CD8-positive, alpha-beta memory T cell (primary cell): Measurements from ENCODE around the gene LYPD5. TPM values are rescaled to one million over a fixed set of nuclear protein-coding genes. Genes with fewer than 3 reads are reported as not detected.

Experiments used
- CTCF ChIA-PET: fragments of 350-600 bp; sonication (Branson Sonifier 250); formaldehyde crosslinking; loops from one replicate; lab custom pipeline; 2021; ENCODE audit warnings: antibody characterized with exemption; lab: Charles Lee
- POLR2A ChIA-PET: fragments of 350-600 bp; sonication (Branson Sonifier 250); formaldehyde crosslinking; loops from one replicate; lab custom pipeline; 2021; ENCODE audit warnings: antibody characterized with exemption; lab: Charles Lee
- DNase-seq, 5 donors: peaks; one replicate each; pipeline versions ENCODE4 v3.0.0 to v3.0.0-alpha.2; 2020 to 2022; ENCODE audit warnings: mixed read lengths in 1 of 5
- H3K27ac ChIP-seq: one replicate; pipeline ENCODE4 v1.7.0; 2013; ENCODE audit warnings: low read depth, mild to moderate bottlenecking, low read length, moderate library complexity
- H3K27me3 ChIP-seq: 2 replicates; pipeline ENCODE4 v1.7.0; 2013; ENCODE audit warnings: low read length, mild to moderate bottlenecking; ENCODE audit not compliant: insufficient read depth, poor library complexity, severe bottlenecking
- H3K36me3 ChIP-seq: 2 replicates; pipeline ENCODE4 v1.7.0; 2013; ENCODE audit warnings: mild to moderate bottlenecking, low read length, moderate library complexity; ENCODE audit not compliant: insufficient read depth
- H3K4me1 ChIP-seq: 2 replicates; pipeline ENCODE4 v1.7.0; 2013; ENCODE audit warnings: mild to moderate bottlenecking, low read length, moderate library complexity; ENCODE audit not compliant: insufficient read depth
- H3K4me3 ChIP-seq: 2 replicates; pipeline ENCODE4 v1.7.0; 2013; ENCODE audit warnings: mild to moderate bottlenecking, low read length
- H3K9me3 ChIP-seq: 2 replicates; pipeline ENCODE4 v1.7.0; 2013; ENCODE audit warnings: mild to moderate bottlenecking, low read length
- H3K27ac Mint-ChIP-seq, 8 donors: one replicate each; pipeline ENCODE4 v1.8.0; 2020 to 2021; ENCODE audit warnings: mixed read lengths in 8 of 8, mild to moderate bottlenecking in 6 of 8, inconsistent platforms in 3 of 8, moderate library complexity in 3 of 8
- H3K27me3 Mint-ChIP-seq, 2 donors: one replicate each; pipeline ENCODE4 v1.8.0; 2020 to 2021; ENCODE audit warnings: mixed read lengths in 2 of 2, mild to moderate bottlenecking in 1 of 2, moderate library complexity in 1 of 2
- H3K36me3 Mint-ChIP-seq, 3 donors: one replicate each; pipeline ENCODE4 v1.8.0; 2020 to 2021; ENCODE audit warnings: mixed read lengths in 3 of 3, inconsistent platforms in 1 of 3, mild to moderate bottlenecking in 1 of 3
- H3K4me1 Mint-ChIP-seq, 3 donors: one replicate each; pipeline ENCODE4 v1.8.0; 2020 to 2021; ENCODE audit warnings: mixed read lengths in 3 of 3, inconsistent platforms in 1 of 3, mild to moderate bottlenecking in 1 of 3
- H3K4me3 Mint-ChIP-seq, 7 donors: one replicate each; pipeline ENCODE4 v1.8.0; 2020 to 2021; ENCODE audit warnings: mixed read lengths in 7 of 7, mild to moderate bottlenecking in 6 of 7, moderate library complexity in 4 of 7, inconsistent platforms in 2 of 7
- H3K9me3 Mint-ChIP-seq, 5 donors: one replicate each; pipeline ENCODE4 v1.8.0; 2020 to 2022; ENCODE audit warnings: mixed read lengths in 5 of 5, mild to moderate bottlenecking in 3 of 5, moderate library complexity in 2 of 5, inconsistent platforms in 1 of 5
- polyA plus RNA-seq: library from polyadenylated mRNA; unstranded; fragments of 300-500 nt; fragmentation: Illumina TruSeq; gene quantifications from one replicate; pipeline ENCODE4 v1.2.3, GENCODE V29; 2021
- total RNA-seq, 2 experiments: library from RNA; stranded (reverse); gene quantifications; one replicate each; pipeline ENCODE4 v1.2.3, GENCODE V29; 2021

The LYPD5 gene
- total and polyA plus RNA-seq, 3 experiments from 2014 or later = 0.68 to 0.80 TPM; not detected in 1

GRCh38 chr19:43749898-43750297, 52.3 kb downstream of the LYPD5 start:
- ChIA-PET POLR2A (no interaction called here), CTCF (interaction anchor here (1.1 to 2.0 kb wide), 2 partner anchors 17 to 35 kb away, joined by 3 to 7 read pairs; no protein-coding TSS in a partner anchor)
- H3K4me3 Mint-ChIP-seq = no peak overlapping the region
- no peak overlapping the region for H3K27ac ChIP-seq
- peaks cover 25% of the 10 kb centered on the region for H3K4me1 ChIP-seq
- no peaks in the 10 kb centered on the region for H3K27me3 ChIP-seq
- peaks cover 0 to 5% of the 10 kb centered on the region in 2 donors for H3K27me3 Mint-ChIP-seq
- peak overlapping the region in 4 of 8 donors; percentile 24 to 85 (median 67) for H3K27ac Mint-ChIP-seq
- peaks cover 46% of the 10 kb centered on the region for H3K36me3 ChIP-seq
- peaks cover 0 to 3% (median 0%) of the 10 kb centered on the region in 5 donors for H3K9me3 Mint-ChIP-seq
- peaks cover 40 to 60% (median 56%) of the 10 kb centered on the region in 3 donors for H3K4me1 Mint-ChIP-seq
- H3K4me3 ChIP-seq = no peak overlapping the region
- no peak for DNase-seq
- no peaks in the 10 kb centered on the region for H3K9me3 ChIP-seq
- peaks cover 4 to 72% (median 21%) of the 10 kb centered on the region in 3 donors for H3K36me3 Mint-ChIP-seq

DNA sequence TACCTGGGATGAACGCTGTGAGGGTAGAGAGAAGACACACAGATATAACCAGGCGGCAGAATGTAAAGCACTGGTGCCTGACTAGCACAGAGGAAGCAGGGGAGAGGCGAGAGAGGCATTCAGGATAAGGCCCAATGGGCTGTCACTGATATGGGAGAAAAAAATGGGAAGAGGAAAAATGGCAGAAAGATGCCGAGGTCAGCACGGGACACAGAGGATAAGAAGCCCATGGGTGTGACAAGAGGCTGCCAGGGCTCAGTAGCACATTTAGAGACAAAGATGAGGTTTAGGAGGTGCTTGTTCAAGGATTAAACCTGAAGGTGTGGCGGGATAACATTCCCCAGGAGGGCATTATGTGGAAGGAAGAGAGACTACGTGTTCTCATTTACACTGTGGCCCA, 53.1 kb downstream of the LYPD5 start:
- H3K4me1 ChIP-seq = peaks cover 24% of the 10 kb centered on the region
- Mint-ChIP-seq H3K27me3 (peaks cover 0 to 2% of the 10 kb centered on the region in 2 donors), H3K4me3 (no peak overlapping the region), H3K27ac (peak overlapping the region in 3 of 8 donors; percentile 19 to 79 (median 78)), H3K36me3 (peaks cover 4 to 72% (median 22%) of the 10 kb centered on the region in 3 donors), H3K4me1 (peaks cover 36 to 55% (median 55%) of the 10 kb centered on the region in 3 donors), H3K9me3 (no peaks in the 10 kb centered on the region)
- H3K9me3 ChIP-seq = no peaks in the 10 kb centered on the region
- DNase-seq = no peak
- POLR2A ChIA-PET = no interaction called here
- no peak overlapping the region for H3K27ac ChIP-seq
- CTCF ChIA-PET = interaction anchor here (1.1 to 2.0 kb wide), 2 partner anchors 18 to 36 kb away, joined by 3 to 7 read pairs; no protein-coding TSS in a partner anchor
- H3K27me3 ChIP-seq = no peaks in the 10 kb centered on the region
- no peak overlapping the region for H3K4me3 ChIP-seq
- H3K36me3 ChIP-seq = peaks cover 53% of the 10 kb centered on the region

DNA sequence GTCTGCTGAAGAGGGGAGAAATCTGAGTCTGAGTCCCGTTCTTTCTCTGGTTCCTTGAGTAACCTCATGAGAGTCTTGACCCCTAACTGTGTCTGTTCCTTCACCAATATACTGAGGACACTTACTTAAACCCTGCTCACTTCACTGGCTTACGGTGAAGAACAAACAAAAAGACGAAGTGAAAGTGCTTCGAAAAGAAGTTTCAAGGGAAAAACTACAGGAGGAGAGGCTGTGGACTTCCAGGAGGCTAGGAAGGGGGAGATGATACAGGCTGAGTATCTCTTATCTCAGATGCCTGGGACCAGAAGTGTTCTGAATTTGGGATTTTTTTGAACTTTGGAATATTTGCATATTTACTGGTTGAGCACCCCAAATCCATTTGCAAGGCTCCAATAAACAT, 53.6 kb downstream of the LYPD5 start:
- DNase-seq = no peak
- Mint-ChIP-seq H3K9me3 (no peaks in the 10 kb centered on the region), H3K36me3 (peaks cover 4 to 76% (median 27%) of the 10 kb centered on the region in 3 donors), H3K4me1 (peaks cover 32 to 51% (median 50%) of the 10 kb centered on the region in 3 donors), H3K4me3 (no peak overlapping the region), H3K27me3 (peaks cover 0 to 2% of the 10 kb centered on the region in 2 donors), H3K27ac (peak overlapping the region in 6 of 8 donors; percentile 19 to 94 (median 59))
- POLR2A ChIA-PET = no interaction called here
- no peaks in the 10 kb centered on the region for H3K9me3 ChIP-seq
- no peak overlapping the region for H3K4me3 ChIP-seq
- CTCF ChIA-PET = interaction anchor here (2.0 kb wide), 1 partner anchor 18 kb away, joined by 7 read pairs; no protein-coding TSS in a partner anchor
- H3K27me3 ChIP-seq = no peaks in the 10 kb centered on the region
- H3K36me3 ChIP-seq = peaks cover 58% of the 10 kb centered on the region
- no peak overlapping the region for H3K27ac ChIP-seq
- peaks cover 20% of the 10 kb centered on the region for H3K4me1 ChIP-seq

DNA sequence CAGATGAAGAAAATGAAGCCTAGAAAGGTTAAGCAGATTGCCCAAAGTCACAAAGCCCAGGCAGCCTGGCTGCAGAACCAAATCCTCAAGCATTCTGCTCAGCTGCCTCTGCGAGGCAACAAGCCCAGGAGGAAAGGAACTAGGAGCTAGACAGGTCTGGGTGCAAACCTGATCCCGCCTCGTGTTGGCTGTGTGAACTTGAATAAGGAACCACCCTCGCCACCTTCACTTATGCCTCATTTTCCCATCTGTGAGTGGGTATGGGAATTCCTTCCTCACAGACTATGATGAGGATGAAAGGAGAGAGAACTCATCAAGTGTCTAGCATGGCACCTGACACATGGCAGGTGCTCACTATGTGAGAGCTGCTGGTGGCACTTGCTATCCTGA, 54.0 kb downstream of the LYPD5 start:
- Mint-ChIP-seq H3K9me3 (no peaks in the 10 kb centered on the region), H3K4me1 (peaks cover 30 to 46% (median 45%) of the 10 kb centered on the region in 3 donors), H3K27me3 (peaks cover 0 to 2% of the 10 kb centered on the region in 2 donors), H3K36me3 (peaks cover 4 to 79% (median 27%) of the 10 kb centered on the region in 3 donors), H3K27ac (peak overlapping the region in 7 of 8 donors; percentile 27 to 95 (median 90)), H3K4me3 (peak overlapping the region in 1 of 7 donors; percentile 15)
- ChIA-PET POLR2A (no interaction called here), CTCF (interaction anchor here (2.0 kb wide), 1 partner anchor 19 kb away, joined by 7 read pairs; no protein-coding TSS in a partner anchor)
- no peaks in the 10 kb centered on the region for H3K27me3 ChIP-seq
- H3K36me3 ChIP-seq = peaks cover 63% of the 10 kb centered on the region
- H3K9me3 ChIP-seq = no peaks in the 10 kb centered on the region
- H3K27ac ChIP-seq = no peak overlapping the region
- DNase-seq = no peak
- no peak overlapping the region for H3K4me3 ChIP-seq
- H3K4me1 ChIP-seq = peaks cover 15% of the 10 kb centered on the region

- Mint-ChIP-seq H3K4me1 (peaks cover 25 to 41% (median 40%) of the 10 kb centered on the region in 3 donors), H3K9me3 (no peaks in the 10 kb centered on the region), H3K27me3 (peaks cover 0 to 2% of the 10 kb centered on the region in 2 donors), H3K4me3 (peak overlapping the region in 3 of 7 donors; percentile 15 to 51 (median 46)), H3K36me3 (peaks cover 4 to 80% (median 30%) of the 10 kb centered on the region in 3 donors), H3K27ac (peak overlapping the region; percentile 27 to 95 (median 89))
- no peak for DNase-seq
- Histone ChIP-seq H3K9me3 (no peaks in the 10 kb centered on the region), H3K4me1 (peaks cover 10% of the 10 kb centered on the region), H3K27me3 (no peaks in the 10 kb centered on the region), H3K4me3 (no peak overlapping the region), H3K27ac (no peak overlapping the region), H3K36me3 (peaks cover 68% of the 10 kb centered on the region)
- POLR2A ChIA-PET = no interaction called here
- CTCF ChIA-PET = no interaction called here
These were observed 54.6 kb downstream of the LYPD5 start for GRCh38 chr19:43747557-43748204.

Other genes with a start within 250 kb of the LYPD5 start
- gene XRCC1, start 226.9 kb downstream of the LYPD5 start, total RNA-seq = 10 to 100 TPM; 37.0 to 37.2 TPM
- gene XRCC1, start 226.9 kb downstream of the LYPD5 start, polyA plus RNA-seq = 31.4 TPM
- gene PINLYP, start 226.6 kb downstream of the LYPD5 start, total RNA-seq = 10 to 100 TPM in 1 of 2 experiments, 1 to 10 TPM in 1; 9.9 to 13.8 TPM
- 1.3 TPM for gene PINLYP, start 226.6 kb downstream of the LYPD5 start, polyA plus RNA-seq
- gene IRGQ, start 206.3 kb downstream of the LYPD5 start, total RNA-seq = 10 to 100 TPM; 25.4 to 30.2 TPM
- gene IRGQ, start 206.3 kb downstream of the LYPD5 start, polyA plus RNA-seq = 2.2 TPM
- gene ZNF576, start 205.9 kb downstream of the LYPD5 start, total RNA-seq = 10 to 100 TPM; 19.5 to 20.9 TPM
- 9.3 TPM for gene ZNF576, start 205.9 kb downstream of the LYPD5 start, polyA plus RNA-seq
- under 1 TPM; 0.24 to 0.58 TPM for gene SRRM5, start 190.4 kb downstream of the LYPD5 start, total RNA-seq
- gene SRRM5, start 190.4 kb downstream of the LYPD5 start, polyA plus RNA-seq = 0.26 TPM
- 10 to 100 TPM; 23.6 to 23.8 TPM for gene ZNF428, start 182.8 kb downstream of the LYPD5 start, total RNA-seq
- 22.0 TPM for gene ZNF428, start 182.8 kb downstream of the LYPD5 start, polyA plus RNA-seq
- gene CADM4, start 162.6 kb downstream of the LYPD5 start, total RNA-seq = under 1 TPM; 0.24 to 0.57 TPM
- gene CADM4, start 162.6 kb downstream of the LYPD5 start, polyA plus RNA-seq = not detected
- 1 to 10 TPM; 2.7 to 5.0 TPM for gene PLAUR, start 132.3 kb downstream of the LYPD5 start, total RNA-seq
- gene PLAUR, start 132.3 kb downstream of the LYPD5 start, polyA plus RNA-seq = 3.8 TPM
- not detected for gene IRGC, start 86.4 kb downstream of the LYPD5 start, total RNA-seq
- gene IRGC, start 86.4 kb downstream of the LYPD5 start, polyA plus RNA-seq = not detected
- 10 to 100 TPM; 85.8 to 91.3 TPM for gene SMG9, start 47.5 kb downstream of the LYPD5 start, total RNA-seq
- 11.0 TPM for gene SMG9, start 47.5 kb downstream of the LYPD5 start, polyA plus RNA-seq
- gene KCNN4, start 21.5 kb downstream of the LYPD5 start, total RNA-seq = 10 to 100 TPM; 93.8 to 97.6 TPM
- gene KCNN4, start 21.5 kb downstream of the LYPD5 start, polyA plus RNA-seq = 8.3 TPM
- gene ZNF283, start 24.9 kb upstream of the LYPD5 start, total RNA-seq = 1 to 10 TPM; 5.8 to 6.3 TPM
- 2.7 TPM for gene ZNF283, start 24.9 kb upstream of the LYPD5 start, polyA plus RNA-seq
- gene ZNF404, start 81.5 kb upstream of the LYPD5 start, total RNA-seq = 1 to 10 TPM in 1 of 2 experiments, under 1 TPM in 1; 0.83 to 1.4 TPM
- 3.5 TPM for gene ZNF404, start 81.5 kb upstream of the LYPD5 start, polyA plus RNA-seq
- gene ZNF45, start 132.8 kb upstream of the LYPD5 start, total RNA-seq = 10 to 100 TPM; 10.0 to 11.7 TPM
- gene ZNF45, start 132.8 kb upstream of the LYPD5 start, polyA plus RNA-seq = 15.0 TPM
- gene ZNF221, start 148.8 kb upstream of the LYPD5 start, total RNA-seq = 1 to 10 TPM; 1.7 to 1.8 TPM
- gene ZNF221, start 148.8 kb upstream of the LYPD5 start, polyA plus RNA-seq = 3.3 TPM
- gene ZNF155, start 181.7 kb upstream of the LYPD5 start, total RNA-seq = 1 to 10 TPM; 5.0 to 5.4 TPM
- 5.8 TPM for gene ZNF155, start 181.7 kb upstream of the LYPD5 start, polyA plus RNA-seq
- gene ZNF230, start 200.5 kb upstream of the LYPD5 start, total RNA-seq = 1 to 10 TPM; 3.9 to 4.9 TPM
- 3.4 TPM for gene ZNF230, start 200.5 kb upstream of the LYPD5 start, polyA plus RNA-seq
- 1 to 10 TPM; 2.5 to 3.3 TPM for gene ZNF222, start 222.9 kb upstream of the LYPD5 start, total RNA-seq
- gene ZNF222, start 222.9 kb upstream of the LYPD5 start, polyA plus RNA-seq = 3.2 TPM
- 1 to 10 TPM; 1.3 to 1.9 TPM for gene ZNF223, start 249.6 kb upstream of the LYPD5 start, total RNA-seq
- 2.7 TPM for gene ZNF223, start 249.6 kb upstream of the LYPD5 start, polyA plus RNA-seq